Hepatocyte (in vitro differentiated cells): ENCODE results near the gene CES1. TPM values are rescaled to one million over a fixed set of nuclear protein-coding genes. Genes with fewer than 3 reads are reported as not detected.

ENCODE experiments used
- DNase-seq: peaks from one replicate; pipeline ENCODE4 v3.0.0-alpha.2; 2016; ENCODE audit warnings: low spot score
- H2AFZ ChIP-seq: fragments of 200-600 bp; sonication (generic); 2 replicates; pipeline ENCODE4 v1.6.0; 2016; ENCODE audit warnings: antibody characterized with exemption, mild to moderate bottlenecking
- H3K27ac ChIP-seq: fragments of 200-600 bp; sonication (generic); 2 replicates; pipeline ENCODE4 v1.5.1; 2016; ENCODE audit warnings: mild to moderate bottlenecking
- H3K27me3 ChIP-seq: fragments of 200-600 bp; sonication (generic); 2 replicates; pipeline ENCODE4 v1.6.1; 2016
- H3K36me3 ChIP-seq: fragments of 200-600 bp; sonication (generic); replicated peaks from 2 replicates; pipeline ENCODE4 v1.5.1; 2016; ENCODE audit warnings: low read depth; ENCODE audit not compliant: insufficient read depth
- H3K4me1 ChIP-seq: fragments of 200-600 bp; sonication (generic); 2 replicates; pipeline ENCODE4 v1.5.1; 2016; ENCODE audit warnings: mild to moderate bottlenecking, moderate library complexity; ENCODE audit not compliant: insufficient read depth
- H3K4me2 ChIP-seq: fragments of 200-600 bp; sonication (generic); 2 replicates; pipeline ENCODE4 v1.6.0; 2016
- H3K4me3 ChIP-seq: fragments of 200-600 bp; sonication (generic); 2 replicates; pipeline ENCODE4 v1.5.1; 2016; ENCODE audit warnings: mild to moderate bottlenecking
- H3K79me2 ChIP-seq: fragments of 200-600 bp; sonication (generic); 2 replicates; pipeline ENCODE4 v1.6.0; 2017; ENCODE audit warnings: mild to moderate bottlenecking
- H3K9me2 ChIP-seq: fragments of 200-600 bp; sonication (generic); replicated peaks from 2 replicates; pipeline ENCODE4 v1.6.0; 2017; ENCODE audit warnings: mild to moderate bottlenecking; ENCODE audit not compliant: insufficient read depth
- H3K9me3 ChIP-seq: fragments of 200-600 bp; sonication (generic); 2 replicates; pipeline ENCODE4 v1.5.1; 2016; ENCODE audit warnings: low read depth, mild to moderate bottlenecking
- H4K20me1 ChIP-seq: fragments of 200-600 bp; sonication (generic); 2 replicates; pipeline ENCODE4 v1.6.0; 2016; ENCODE audit warnings: mild to moderate bottlenecking; ENCODE audit not compliant: insufficient read depth, poor library complexity, severe bottlenecking
- CTCF ChIP-seq: fragments of 200-600 bp; sonication (generic); IDR thresholded peaks from 2 replicates; pipeline ENCODE4 v1.5.1; 2016; ENCODE audit warnings: antibody characterized with exemption, mild to moderate bottlenecking; ENCODE audit not compliant: poor library complexity
- EZH2 ChIP-seq: fragments of 200-600 bp; sonication (generic); IDR thresholded peaks from 2 replicates; pipeline ENCODE4 v1.6.1; 2016; ENCODE audit warnings: antibody characterized with exemption, mild to moderate bottlenecking, borderline replicate concordance
- EZH2phosphoT487 ChIP-seq: fragments of 200-600 bp; sonication (generic); IDR thresholded peaks from one replicate; pipeline ENCODE4 v1.6.1; 2018; ENCODE audit warnings: antibody characterized with exemption, mild to moderate bottlenecking, low read depth, moderate library complexity; ENCODE audit not compliant: unreplicated experiment, severe bottlenecking
- WGBS: methylation state at CpG from one replicate; pipeline ENCODE4 v1.1.6; 2016; ENCODE audit warnings: low lambda C conversion rate; ENCODE audit errors: missing lambda C conversion rate; 5-methylcytosine and 5-hydroxymethylcytosine counted together
- polyA plus RNA-seq: library from polyadenylated mRNA; unstranded; fragments of >200 nt; fragmentation: Nextera tagmentation; extraction: Ambion mirVana; gene quantifications from 2 replicates; pipeline ENCODE4 v1.2.1, GENCODE V29; 2016
- total RNA-seq: library from RNA; depleted of rRNA; stranded (reverse); fragments of >200 nt; gene quantifications from 2 replicates; pipeline ENCODE4 v1.2.3, GENCODE V29; 2014

The CES1 gene
- total RNA-seq = 0.20 and 1.7 TPM in 2 replicates
- 1.9 and 2.7 TPM in 2 replicates for polyA plus RNA-seq

DNA sequence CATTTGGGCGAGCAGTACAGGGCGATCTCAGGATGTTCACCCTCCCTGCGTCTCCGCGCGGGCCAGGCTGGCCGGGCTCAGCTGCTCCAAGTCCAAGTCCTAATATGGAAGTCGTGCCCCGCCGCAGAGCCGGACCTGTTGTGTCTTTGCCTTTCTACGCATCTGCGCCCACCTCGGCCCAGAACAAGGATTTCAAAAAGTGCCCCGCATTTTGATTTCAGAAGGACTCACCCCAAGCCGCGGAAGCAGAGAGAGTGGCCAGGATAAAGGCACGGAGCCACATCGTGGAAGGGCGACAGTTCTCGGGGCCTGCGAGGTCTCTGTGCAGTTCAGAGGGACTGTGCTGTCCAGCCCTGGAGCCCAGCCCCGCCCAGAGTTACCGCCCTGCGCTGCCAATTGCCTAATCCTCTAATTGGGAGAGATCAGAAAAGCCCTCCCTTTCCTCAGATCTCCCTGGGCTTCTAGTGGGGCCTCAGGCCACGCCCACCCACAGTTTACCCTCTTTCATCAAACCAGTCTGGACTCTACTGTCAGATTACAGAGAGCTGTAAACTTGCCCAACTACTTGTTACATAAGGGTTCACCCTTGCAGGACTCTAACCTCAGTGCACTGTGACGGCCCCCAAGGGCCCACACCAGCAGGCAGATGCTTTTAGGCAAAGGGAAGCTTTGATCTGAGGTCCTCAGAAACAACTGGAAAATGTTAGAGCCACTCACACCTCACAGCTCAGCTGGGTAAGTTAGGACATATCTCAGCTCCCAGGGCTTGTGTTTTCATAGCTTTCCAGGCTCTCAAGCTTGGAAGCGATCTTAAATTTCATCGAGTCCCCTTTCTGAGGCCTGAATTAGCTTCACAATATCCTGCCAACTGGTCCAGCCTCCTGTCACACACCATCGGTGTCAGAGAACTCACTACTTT, at the start of gene CES1:
Gene CES1, minus strand, starts transcription at position 324 of the 919 bp plus-strand sequence. Its CDS starts 41 bp downstream, at position 283.
- H3K4me3 ChIP-seq = no peak within 1 kb of the TSS
- H3K27me3 ChIP-seq = no peaks in the 10 kb centered on the region
- H2AFZ ChIP-seq = no peak within 1 kb of the TSS
- H3K4me2 ChIP-seq = no peak within 1 kb of the TSS
- DNase-seq = peak; percentile 58
- no peaks in the 10 kb centered on the region for H3K4me1 ChIP-seq
- no peak for TF ChIP-seq CTCF
- TF ChIP-seq EZH2phosphoT487 = no peak
- no peak for TF ChIP-seq EZH2
- H3K9me3 ChIP-seq = no peaks in the 10 kb centered on the region
- no peaks in the 10 kb centered on the region for H3K9me2 ChIP-seq
- H3K79me2 ChIP-seq = no peaks in the 10 kb centered on the region
- no peaks in the 10 kb centered on the region for H4K20me1 ChIP-seq
- H3K27ac ChIP-seq = no peak within 1 kb of the TSS
- no peaks in the 10 kb centered on the region for H3K36me3 ChIP-seq
- WGBS = 75% methylated on average over 30 of the region's 30 CpGs

- Histone ChIP-seq H3K9me2 (no peaks in the 10 kb centered on the region), H3K27ac (no peak overlapping the region), H3K4me1 (no peaks in the 10 kb centered on the region), H4K20me1 (no peaks in the 10 kb centered on the region), H3K36me3 (no peaks in the 10 kb centered on the region), H3K27me3 (no peaks in the 10 kb centered on the region), H3K4me2 (no peak overlapping the region), H3K4me3 (no peak overlapping the region), H2AFZ (no peak overlapping the region), H3K79me2 (no peaks in the 10 kb centered on the region), H3K9me3 (no peaks in the 10 kb centered on the region)
- TF ChIP-seq EZH2 = no peak
- no peak for TF ChIP-seq EZH2phosphoT487
- no peak for TF ChIP-seq CTCF
- WGBS = 69% methylated on average over 4 of the region's 4 CpGs
- DNase-seq = no peak
These were observed 44.0 kb upstream of the CES1 start for GRCh38 chr16:55876854-55877253.

GRCh38 chr16:55875273-55875672, 42.4 kb upstream of the CES1 start, which contains the start of gene CES5A:
CES5A (minus strand) TSS chr16:55875373; CDS start chr16:55875221, 152 bp downstream.
- no peak for DNase-seq
- H3K4me3 ChIP-seq = no peak within 1 kb of the TSS
- H3K27ac ChIP-seq = no peak within 1 kb of the TSS
- H3K4me1 ChIP-seq = no peaks in the 10 kb centered on the region
- H3K9me3 ChIP-seq = no peaks in the 10 kb centered on the region
- no peak within 1 kb of the TSS for H2AFZ ChIP-seq
- 85% methylated on average over 2 of the region's 2 CpGs for WGBS
- no peaks in the 10 kb centered on the region for H3K9me2 ChIP-seq
- no peaks in the 10 kb centered on the region for H3K27me3 ChIP-seq
- H3K36me3 ChIP-seq = no peaks in the 10 kb centered on the region
- H3K4me2 ChIP-seq = no peak within 1 kb of the TSS
- TF ChIP-seq EZH2 (no peak), CTCF (no peak)
- no peaks in the 10 kb centered on the region for H3K79me2 ChIP-seq
- H4K20me1 ChIP-seq = no peaks in the 10 kb centered on the region
